PFSK-1 (cell line): ENCODE results near the gene FAM13A.

Source experiments
- POLR2AphosphoS5 ChIP-seq: IDR thresholded peaks from 2 replicates; pipeline ENCODE4 v1.6.1; 2012; ENCODE audit warnings: low read depth, mild to moderate bottlenecking, control low read depth, low read length, moderate library complexity
- SIN3A ChIP-seq: IDR thresholded peaks from 2 replicates; pipeline ENCODE4 v1.6.1; 2012; ENCODE audit warnings: mild to moderate bottlenecking, low read length, moderate library complexity, borderline replicate concordance; ENCODE audit not compliant: insufficient read depth
- TAF1 ChIP-seq: IDR thresholded peaks from 2 replicates; pipeline ENCODE4 v1.6.1; 2012; ENCODE audit warnings: low read length, control low read depth, borderline replicate concordance; ENCODE audit not compliant: insufficient read depth

DNA sequence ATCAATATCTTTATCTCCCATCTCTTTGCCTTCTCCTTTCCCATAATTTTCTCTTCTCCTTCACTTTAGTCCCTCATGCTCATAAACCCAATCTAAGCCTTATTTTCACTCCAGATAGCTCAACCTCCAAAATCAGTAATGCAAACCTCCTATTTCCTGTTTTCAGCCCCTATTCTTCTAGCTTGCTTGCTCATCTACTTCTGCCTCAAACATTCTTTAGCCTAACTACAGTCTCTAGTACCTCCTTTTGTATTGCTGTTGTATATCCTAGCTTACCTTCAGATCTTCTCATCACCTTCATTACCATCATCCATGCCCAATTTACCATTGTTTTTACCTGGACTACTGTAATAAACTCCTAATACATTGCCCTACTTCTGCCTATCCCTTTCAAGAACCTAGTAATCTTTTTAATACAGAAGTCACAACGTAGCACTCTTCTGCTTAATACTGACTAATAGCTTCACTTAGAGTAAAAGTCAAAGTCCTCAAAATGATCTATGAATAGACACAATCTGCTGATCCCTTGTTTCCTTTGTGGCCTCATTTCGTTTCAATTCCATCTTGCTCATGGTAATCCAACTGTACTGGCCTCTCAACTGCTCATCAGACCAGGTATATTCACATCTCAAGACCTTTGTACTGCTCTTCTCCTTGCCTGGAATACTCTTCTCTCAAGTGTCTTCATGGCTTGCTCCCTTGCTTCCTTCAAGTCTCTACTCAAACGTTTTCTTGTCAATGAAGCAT lies 123.4 kb downstream of the FAM13A start:
- no peak for TF ChIP-seq SIN3A
- no peak for TF ChIP-seq TAF1
- TF ChIP-seq POLR2AphosphoS5 = no peak
